Endodermal cell (in vitro differentiated cells): ENCODE results near the gene EDEM1. TPM values are rescaled to one million over a fixed set of nuclear protein-coding genes. Genes with fewer than 3 reads are reported as not detected.

Source experiments
- DNase-seq: peaks from one replicate; pipeline ENCODE4 v3.0.0-alpha.2; 2017
- H3K27ac ChIP-seq: 2 replicates; pipeline ENCODE4 v1.5.1; 2013; ENCODE audit warnings: mild to moderate bottlenecking, low read depth, low read length, moderate library complexity
- H3K27me3 ChIP-seq: 2 replicates; pipeline ENCODE4 v1.6.1; 2013; ENCODE audit warnings: mild to moderate bottlenecking, low read length, moderate library complexity; ENCODE audit not compliant: insufficient read depth, control insufficient read depth, poor library complexity, severe bottlenecking
- H3K36me3 ChIP-seq: 2 replicates; pipeline ENCODE4 v1.7.0; 2013; ENCODE audit warnings: mild to moderate bottlenecking, low read length, moderate library complexity; ENCODE audit not compliant: control insufficient read depth, insufficient read depth
- H3K4me1 ChIP-seq: one replicate; pipeline ENCODE4 v1.7.0; 2013; ENCODE audit warnings: low read length; ENCODE audit not compliant: control insufficient read depth, insufficient read depth
- H3K4me3 ChIP-seq: 2 replicates; pipeline ENCODE4 v1.5.1; 2013; ENCODE audit warnings: mild to moderate bottlenecking, low read length, moderate library complexity
- H3K9ac ChIP-seq: 2 replicates; pipeline ENCODE4 v1.6.1; 2013; ENCODE audit warnings: mild to moderate bottlenecking, low read length, moderate library complexity; ENCODE audit not compliant: poor library complexity, severe bottlenecking; ENCODE audit errors: extremely low read depth
- H3K9me3 ChIP-seq: 2 replicates; pipeline ENCODE4 v1.6.1; 2013; ENCODE audit warnings: mild to moderate bottlenecking, low read length, moderate library complexity; ENCODE audit not compliant: control insufficient read depth
- H3K27ac Mint-ChIP-seq: 2 replicates; pipeline ENCODE4 v1.8.0; 2020; ENCODE audit warnings: mixed read lengths
- H3K27me3 Mint-ChIP-seq: 2 replicates; pipeline ENCODE4 v1.8.0; 2021; ENCODE audit warnings: mild to moderate bottlenecking, mixed read lengths; ENCODE audit not compliant: insufficient read depth
- H3K36me3 Mint-ChIP-seq: 2 replicates; pipeline ENCODE4 v1.8.0; 2020; ENCODE audit warnings: low read depth, mixed read lengths
- H3K4me1 Mint-ChIP-seq: 2 replicates; pipeline ENCODE4 v1.8.0; 2020; ENCODE audit warnings: mixed read lengths
- H3K4me3 Mint-ChIP-seq: 2 replicates; pipeline ENCODE4 v1.8.0; 2020; ENCODE audit warnings: mild to moderate bottlenecking, moderate library complexity, mixed read lengths
- H3K9me3 Mint-ChIP-seq: 2 replicates; pipeline ENCODE4 v1.8.0; 2020; ENCODE audit warnings: mild to moderate bottlenecking, mixed read lengths
- WGBS, 2 experiments: methylation state at CpG; one replicate each; pipeline versions ENCODE4 v1.1.5 to v1.1.7; 2013; ENCODE audit warnings: missing lambda C conversion rate in 2 of 2, mixed read lengths in 1 of 2; ENCODE audit not compliant: insufficient coverage in 1 of 2, insufficient read length in 1 of 2; 5-methylcytosine and 5-hydroxymethylcytosine counted together
- total RNA-seq, 2 donors: library from RNA; stranded (reverse); fragmentation: NEBNext Ultra II Directional in 1 of 2; extraction: Animal tissue kit (Norgen Biotek cat#: 25700) in 1 of 2; gene quantifications; 2 replicates in 1 of 2; 3 replicates in 1 of 2; pipeline ENCODE4 v1.2.1, GENCODE V29; 2021
- TF ChIP-seq, protein P1 (sequence below): fragments of 200-600 bp; sonication (generic); conservative IDR thresholded peaks from 2 replicates; pipeline ENCODE4 v1.5.0; 2021; ENCODE audit warnings: antibody characterized with exemption, mild to moderate bottlenecking

The EDEM1 gene
- total RNA-seq, 2 donors from 2014 or later = 24.5 to 28.1 TPM

DNA sequence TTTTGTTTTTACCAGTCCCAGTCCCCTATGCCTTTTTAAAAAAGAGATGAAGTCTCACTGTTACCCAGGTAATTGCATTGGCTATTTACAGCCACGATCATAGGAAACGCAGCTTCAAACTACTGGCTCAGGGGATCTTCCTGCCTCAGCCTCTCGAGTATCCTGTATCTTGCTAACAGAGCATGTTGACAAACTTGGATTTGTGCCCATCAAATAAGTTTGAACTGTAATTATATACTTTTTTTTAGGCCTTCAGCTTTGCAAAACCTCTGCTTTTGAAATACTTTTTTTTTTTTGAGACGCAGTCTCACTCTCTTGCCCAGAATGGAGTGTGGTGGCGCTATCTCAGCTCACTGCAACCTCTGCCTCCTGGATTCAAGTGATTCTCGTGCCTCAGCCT, 3.0 kb upstream of the EDEM1 start:
- H3K36me3 ChIP-seq = peaks cover 31% of the 10 kb centered on the region
- H3K36me3 Mint-ChIP-seq = peaks cover 29% of the 10 kb centered on the region
- no peaks in the 10 kb centered on the region for H3K27me3 Mint-ChIP-seq
- TF ChIP-seq, protein P1, sequence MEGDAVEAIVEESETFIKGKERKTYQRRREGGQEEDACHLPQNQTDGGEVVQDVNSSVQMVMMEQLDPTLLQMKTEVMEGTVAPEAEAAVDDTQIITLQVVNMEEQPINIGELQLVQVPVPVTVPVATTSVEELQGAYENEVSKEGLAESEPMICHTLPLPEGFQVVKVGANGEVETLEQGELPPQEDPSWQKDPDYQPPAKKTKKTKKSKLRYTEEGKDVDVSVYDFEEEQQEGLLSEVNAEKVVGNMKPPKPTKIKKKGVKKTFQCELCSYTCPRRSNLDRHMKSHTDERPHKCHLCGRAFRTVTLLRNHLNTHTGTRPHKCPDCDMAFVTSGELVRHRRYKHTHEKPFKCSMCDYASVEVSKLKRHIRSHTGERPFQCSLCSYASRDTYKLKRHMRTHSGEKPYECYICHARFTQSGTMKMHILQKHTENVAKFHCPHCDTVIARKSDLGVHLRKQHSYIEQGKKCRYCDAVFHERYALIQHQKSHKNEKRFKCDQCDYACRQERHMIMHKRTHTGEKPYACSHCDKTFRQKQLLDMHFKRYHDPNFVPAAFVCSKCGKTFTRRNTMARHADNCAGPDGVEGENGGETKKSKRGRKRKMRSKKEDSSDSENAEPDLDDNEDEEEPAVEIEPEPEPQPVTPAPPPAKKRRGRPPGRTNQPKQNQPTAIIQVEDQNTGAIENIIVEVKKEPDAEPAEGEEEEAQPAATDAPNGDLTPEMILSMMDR = no peak
- 93 to 94% methylated on average over 5 to 6 of the region's 6 CpGs for WGBS, 2 experiments
- H3K4me3 Mint-ChIP-seq = no peak overlapping the region
- H3K9ac ChIP-seq = no peak overlapping the region
- no peaks in the 10 kb centered on the region for H3K27me3 ChIP-seq
- no peak for DNase-seq
- H3K9me3 ChIP-seq = no peaks in the 10 kb centered on the region
- H3K4me1 ChIP-seq = no peaks in the 10 kb centered on the region
- H3K9me3 Mint-ChIP-seq = no peaks in the 10 kb centered on the region
- no peak overlapping the region for H3K27ac ChIP-seq
- H3K27ac Mint-ChIP-seq = no peak overlapping the region
- no peak overlapping the region for H3K4me3 ChIP-seq
- peaks cover 11% of the 10 kb centered on the region for H3K4me1 Mint-ChIP-seq

DNA sequence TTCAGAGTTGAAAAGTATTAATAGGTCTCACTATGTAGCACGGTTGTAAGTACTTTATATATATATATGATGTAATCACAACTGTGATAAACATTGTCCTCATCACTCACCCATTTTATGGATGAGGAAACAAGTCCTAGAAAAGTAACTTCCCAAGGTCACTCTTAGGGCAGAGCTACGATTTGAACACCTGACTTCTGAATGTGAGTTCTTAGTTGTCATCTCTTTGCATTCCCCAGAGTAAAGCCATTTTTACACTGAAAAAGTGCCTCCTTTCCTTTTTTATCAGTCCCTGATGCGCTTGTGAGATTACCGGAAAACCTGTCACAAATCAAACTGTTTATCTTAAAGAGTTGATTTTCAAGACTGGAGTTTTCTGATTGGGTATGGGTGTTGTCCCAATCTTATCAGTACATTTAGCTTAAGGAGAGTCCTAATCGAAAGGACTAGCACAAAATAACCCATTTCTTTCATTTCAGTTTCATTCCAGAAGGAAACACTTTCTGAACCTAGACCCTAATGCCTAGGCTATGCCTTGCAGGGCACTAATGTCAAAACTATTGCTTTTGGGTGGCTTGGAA, 2.3 kb upstream of the EDEM1 start:
- H3K4me3 ChIP-seq = no peak overlapping the region
- Mint-ChIP-seq H3K27ac (no peak overlapping the region), H3K4me1 (peaks cover 17% of the 10 kb centered on the region), H3K9me3 (no peaks in the 10 kb centered on the region), H3K27me3 (no peaks in the 10 kb centered on the region), H3K36me3 (peaks cover 28% of the 10 kb centered on the region), H3K4me3 (no peak overlapping the region)
- WGBS, 2 experiments = 86 to 91% methylated on average over 1 to 4 of the region's 5 CpGs
- TF ChIP-seq, protein P1 = no peak
- H3K9me3 ChIP-seq = no peaks in the 10 kb centered on the region
- H3K4me1 ChIP-seq = no peaks in the 10 kb centered on the region
- H3K9ac ChIP-seq = no peak overlapping the region
- no peak overlapping the region for H3K27ac ChIP-seq
- no peak for DNase-seq
- no peaks in the 10 kb centered on the region for H3K27me3 ChIP-seq
- H3K36me3 ChIP-seq = peaks cover 26% of the 10 kb centered on the region

DNA sequence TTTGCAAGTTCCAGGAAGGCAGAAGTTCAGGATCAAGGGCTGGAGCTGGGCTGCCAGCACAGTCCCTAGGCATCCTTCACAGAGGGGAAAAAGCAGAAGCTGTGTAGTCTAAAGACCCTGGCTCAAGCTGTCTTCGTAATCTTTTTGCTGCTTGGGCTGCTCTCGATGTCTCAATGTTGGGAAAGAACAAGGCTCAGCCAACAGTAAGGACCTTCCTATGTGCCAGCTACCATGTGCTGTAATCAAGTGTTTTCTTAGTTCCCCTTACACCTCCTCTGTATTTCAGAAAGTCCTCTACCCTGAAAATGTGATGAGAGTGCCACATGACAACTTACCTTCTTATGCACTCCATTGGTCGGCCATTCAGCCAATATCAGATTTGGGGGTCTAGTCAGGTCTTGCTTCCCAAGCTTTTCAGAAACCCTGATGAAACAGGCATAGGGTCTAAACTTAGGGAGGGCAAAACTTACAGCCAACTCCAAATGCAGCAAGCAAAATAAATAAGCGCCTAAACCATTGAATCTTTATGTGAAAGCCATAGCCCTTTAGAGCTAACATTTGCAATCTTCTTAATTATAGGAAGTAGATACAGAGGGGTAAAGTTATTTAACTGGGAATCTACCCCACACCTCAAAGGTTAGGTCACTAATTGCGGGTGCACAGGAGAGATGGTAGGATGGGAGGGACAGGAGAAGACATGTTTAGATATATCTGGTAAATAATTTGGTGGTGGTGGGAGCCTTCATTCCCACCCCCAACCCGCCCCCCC, 1.2 kb upstream of the EDEM1 start:
- Histone ChIP-seq H3K27ac (no peak overlapping the region), H3K4me3 (peak overlapping the region; percentile 93), H3K27me3 (no peaks in the 10 kb centered on the region), H3K4me1 (no peaks in the 10 kb centered on the region), H3K9ac (no peak overlapping the region), H3K36me3 (peaks cover 15% of the 10 kb centered on the region), H3K9me3 (no peaks in the 10 kb centered on the region)
- Mint-ChIP-seq H3K27ac (no peak overlapping the region), H3K9me3 (no peaks in the 10 kb centered on the region), H3K27me3 (no peaks in the 10 kb centered on the region), H3K4me3 (peak overlapping the region; percentile 86), H3K4me1 (peaks cover 20% of the 10 kb centered on the region), H3K36me3 (peaks cover 27% of the 10 kb centered on the region)
- 73 to 100% methylated on average over 3 to 6 of the region's 6 CpGs for WGBS, 2 experiments
- DNase-seq = no peak
- TF ChIP-seq, protein P1 = no peak
